LNCaP clone FGC (cell line): ENCODE data around the gene IGFBP5.
A peak's percentile ranks its signal among the peaks of the same experiment; 100 is the strongest.

Source experiments
- DNase-seq: peaks from one replicate; pipeline ENCODE4 v3.0.0-alpha.2; 2011; ENCODE audit warnings: low read depth
- H3K4me3 ChIP-seq: 2 replicates; pipeline ENCODE4 v1.5.1; 2011; ENCODE audit warnings: mild to moderate bottlenecking, low read depth, low read length, control low read depth
- CTCF ChIP-seq: IDR thresholded peaks from 2 replicates; pipeline ENCODE4 v1.5.1; 2012; ENCODE audit warnings: mild to moderate bottlenecking; ENCODE audit not compliant: control insufficient read depth, insufficient read depth; ENCODE audit errors: extremely low read depth

IGFBP5 gene

GRCh38 chr2:216696751-216697560 lies 1.6 kb upstream of the IGFBP5 start:
- no peak for DNase-seq
- TF ChIP-seq CTCF: peak; percentile 60
- no peak overlapping the region for H3K4me3 ChIP-seq

- no peak overlapping the region for H3K4me3 ChIP-seq
- TF ChIP-seq CTCF: no peak
- no peak for DNase-seq
These were observed 972 bp upstream of the IGFBP5 start for GRCh38 chr2:216696321-216696720.

- TF ChIP-seq CTCF: no peak
- no peak for DNase-seq
These were observed 527 bp downstream of the IGFBP5 start for GRCh38 chr2:216694826-216695217.

DNA sequence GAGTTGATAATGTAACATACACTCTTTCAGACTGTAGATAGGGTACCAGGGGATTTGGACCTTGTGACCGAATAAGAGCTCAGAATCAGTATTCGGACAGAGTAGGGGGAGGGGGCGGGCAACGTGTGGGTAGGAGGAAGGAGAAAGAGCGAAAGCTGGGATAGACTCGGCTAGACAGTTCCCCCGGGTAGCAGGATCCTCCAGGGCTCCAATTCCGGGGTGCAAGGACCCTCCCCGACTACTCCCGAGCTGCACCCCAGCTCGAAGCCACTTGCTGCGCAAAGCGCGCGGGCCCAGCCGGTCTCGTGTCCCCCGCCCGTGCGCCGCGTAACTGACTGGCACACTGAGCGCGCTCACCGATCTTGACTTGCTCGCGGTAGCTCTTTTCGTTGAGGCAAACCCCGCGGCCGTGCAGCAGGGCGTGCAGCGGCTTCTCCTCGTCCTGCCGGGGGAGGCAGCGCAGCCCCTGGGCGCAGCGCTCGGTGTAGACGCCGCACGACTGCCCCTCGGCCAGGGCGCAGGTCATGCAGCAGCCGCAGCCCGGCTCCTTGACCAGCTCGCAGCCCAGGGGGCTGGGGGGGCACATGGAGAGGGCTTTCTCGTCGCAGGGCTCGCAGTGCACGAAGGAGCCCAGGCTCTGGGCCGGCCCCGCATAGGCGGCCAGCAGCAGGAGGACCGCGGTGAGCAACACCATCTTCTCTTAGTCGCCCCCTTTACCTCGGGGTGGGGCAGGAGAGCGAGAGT lies 1.1 kb downstream of the IGFBP5 start:
- TF ChIP-seq CTCF: no peak
- no peak for DNase-seq
- H3K4me3 ChIP-seq: peak overlapping the region; percentile 14; the same call in 1 of the 2 replicates

More at GRCh38 chr2:216694826-216695217, 527 bp downstream of the IGFBP5 start:
- no peak overlapping the region for H3K4me3 ChIP-seq

DNA sequence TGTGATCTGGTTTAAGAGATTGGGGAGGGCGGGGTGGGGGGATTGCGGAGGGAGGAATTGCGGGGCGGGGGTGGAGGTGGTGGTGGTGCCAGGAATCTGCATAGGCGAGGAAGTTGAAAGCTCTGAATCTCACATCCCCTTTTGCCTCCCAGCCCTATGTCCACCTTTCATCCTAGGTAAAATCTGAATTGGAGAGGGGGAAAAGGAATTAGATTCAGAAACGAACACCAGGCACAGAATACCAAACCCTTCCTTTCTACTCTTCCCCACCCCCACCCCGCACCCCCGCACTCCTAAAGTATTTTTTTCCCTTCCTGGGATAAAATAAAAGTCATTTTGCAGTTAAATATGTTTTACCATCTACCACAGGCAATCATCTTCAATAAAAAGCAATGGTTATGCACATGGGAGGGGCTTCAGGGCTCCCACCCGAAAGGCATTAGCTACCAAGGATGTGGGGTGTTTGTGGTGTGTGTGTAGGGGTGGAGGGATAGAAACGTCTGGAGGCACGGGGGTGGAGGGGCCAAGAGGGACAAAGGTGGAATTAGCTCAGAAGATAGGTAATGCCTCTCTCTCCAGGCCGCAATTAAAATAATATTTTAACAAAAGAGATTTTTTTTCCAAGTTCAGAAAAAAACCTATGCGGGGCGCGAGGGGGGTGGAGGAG lies 1.8 kb downstream of the IGFBP5 start:
- H3K4me3 ChIP-seq: 0 out of 2 replicates have a peak overlapping the region, but pooled peaks have one; percentile 14
- no peak for TF ChIP-seq CTCF
- no peak for DNase-seq

GRCh38 chr2:216692636-216693413 lies 2.5 kb downstream of the IGFBP5 start:
- DNase-seq: no peak
- no peak for TF ChIP-seq CTCF
- H3K4me3 ChIP-seq: peak overlapping the region; percentile 28; the same call in 1 of the 2 replicates
